BLaER1 (cell line): Measurements from ENCODE around the gene SYT9.
"Not testable (repeated sequence)": the region's sequence is repeated elsewhere in the genome, so short reads cannot be mapped to it uniquely, and the experiment has no call there.

ENCODE experiments used
- H3K27ac ChIP-seq: shearing (Covaris generic); formaldehyde crosslinking; 2 replicates; pipeline ENCODE4 v1.8.1; 2022
- H3K27me3 ChIP-seq: shearing (Covaris generic); formaldehyde crosslinking; 2 replicates; pipeline ENCODE4 v1.8.1; 2022
- H3K36me3 ChIP-seq: shearing (Covaris generic); formaldehyde crosslinking; 2 replicates; pipeline ENCODE4 v1.8.1; 2022
- H3K4me1 ChIP-seq: shearing (Covaris generic); formaldehyde crosslinking; 2 replicates; pipeline ENCODE4 v1.8.1; 2022
- H3K4me2 ChIP-seq: shearing (Covaris generic); formaldehyde crosslinking; 2 replicates; pipeline ENCODE4 v1.8.1; 2022
- H3K4me3 ChIP-seq: shearing (Covaris generic); formaldehyde crosslinking; 2 replicates; pipeline ENCODE4 v1.8.1; 2022
- H3K9ac ChIP-seq: shearing (Covaris generic); formaldehyde crosslinking; 2 replicates; pipeline ENCODE4 v1.8.1; 2022
- H3K9me3 ChIP-seq: shearing (Covaris generic); formaldehyde crosslinking; 2 replicates; pipeline ENCODE4 v1.8.1; 2022
- H4K20me1 ChIP-seq: shearing (Covaris generic); formaldehyde crosslinking; 2 replicates; pipeline ENCODE4 v1.8.1; 2022
- Cebpa-rat ChIP-seq: shearing (Covaris generic); IDR thresholded peaks from 2 replicates; pipeline ENCODE4 v1.8.1; 2022

SYT9 gene

DNA sequence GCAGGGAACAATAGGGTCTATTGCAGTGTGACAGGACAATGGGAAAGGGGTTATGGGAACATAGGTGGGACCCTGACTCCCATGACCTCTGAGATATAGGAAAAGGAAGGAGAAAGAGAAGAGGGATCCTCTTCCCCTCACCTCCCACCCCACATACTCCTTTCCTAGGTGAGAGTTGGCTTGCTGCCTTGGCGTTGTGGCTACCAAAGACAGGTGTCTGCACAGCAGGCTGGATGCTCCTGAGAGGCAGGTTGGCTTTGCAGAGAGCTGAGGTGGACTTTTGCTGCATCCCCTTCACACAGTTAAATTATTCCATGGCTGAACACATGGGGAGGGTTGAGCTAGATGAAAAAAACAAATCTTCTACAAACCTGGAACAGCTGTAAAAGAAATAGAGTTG lies 80.7 kb downstream of the SYT9 start:
- Histone ChIP-seq H3K27ac (no peak overlapping the region), H3K4me2 (no peak overlapping the region), H4K20me1 (no peaks in the 10 kb centered on the region), H3K27me3 (no peaks in the 10 kb centered on the region), H3K9ac (no peak overlapping the region), H3K4me1 (no peaks in the 10 kb centered on the region), H3K9me3 (peaks cover 8% of the 10 kb centered on the region; the same call in 1 of the 2 replicates), H3K4me3 (no peak overlapping the region), H3K36me3 (no peaks in the 10 kb centered on the region)
- no peak for TF ChIP-seq Cebpa-rat

DNA sequence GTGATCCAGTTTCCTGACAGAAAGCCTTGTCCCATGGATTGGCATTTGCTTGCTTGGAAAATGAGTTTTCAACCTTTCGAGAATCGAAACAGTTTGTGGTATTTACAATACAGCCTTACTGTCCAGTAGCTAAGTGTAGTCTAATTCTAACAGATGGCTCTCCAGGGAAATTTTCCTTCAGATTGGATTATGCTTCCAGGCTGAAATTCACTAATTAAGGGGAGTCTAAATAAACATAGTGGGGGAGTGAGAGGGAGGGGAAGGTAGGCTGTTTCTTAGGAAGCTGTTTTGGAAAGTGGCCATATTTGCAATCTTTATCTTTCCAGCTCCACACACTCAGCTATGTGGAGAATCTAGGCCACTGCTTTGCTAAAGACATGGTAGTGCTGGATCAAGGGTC lies 81.3 kb downstream of the SYT9 start:
- no peak overlapping the region for H3K9ac ChIP-seq
- H3K27ac ChIP-seq, result no peak overlapping the region
- H3K4me3 ChIP-seq, result no peak overlapping the region
- peaks cover 8% of the 10 kb centered on the region; the same call in 1 of the 2 replicates for H3K9me3 ChIP-seq
- no peaks in the 10 kb centered on the region for H3K27me3 ChIP-seq
- H3K4me1 ChIP-seq, result no peaks in the 10 kb centered on the region
- H4K20me1 ChIP-seq, result no peaks in the 10 kb centered on the region
- no peak for TF ChIP-seq Cebpa-rat
- no peak overlapping the region for H3K4me2 ChIP-seq
- H3K36me3 ChIP-seq, result no peaks in the 10 kb centered on the region

DNA sequence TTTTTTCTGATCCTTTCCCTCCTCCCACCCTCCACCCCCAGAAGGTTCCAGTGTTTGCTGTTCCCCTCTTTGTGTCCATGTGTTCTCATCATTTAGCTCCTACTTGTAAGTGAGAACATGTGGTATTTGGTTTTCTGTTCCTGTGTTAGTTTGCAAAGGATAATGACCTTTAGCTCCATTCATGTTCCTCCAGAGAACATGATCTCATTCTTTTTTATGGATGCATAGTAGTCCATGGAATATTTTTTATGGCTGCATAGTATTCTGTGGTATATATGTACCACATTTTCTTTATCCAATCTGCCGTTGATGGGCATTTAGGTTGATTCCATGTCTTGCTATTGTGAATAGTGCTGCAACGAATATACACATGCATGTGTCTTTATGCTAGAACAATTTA lies 83.7 kb downstream of the SYT9 start:
- not testable (repeated sequence) for H3K27ac ChIP-seq, H3K4me1 ChIP-seq, H3K27me3 ChIP-seq, H4K20me1 ChIP-seq, H3K9me3 ChIP-seq, H3K4me3 ChIP-seq, H3K36me3 ChIP-seq, H3K9ac ChIP-seq, H3K4me2 ChIP-seq

DNA sequence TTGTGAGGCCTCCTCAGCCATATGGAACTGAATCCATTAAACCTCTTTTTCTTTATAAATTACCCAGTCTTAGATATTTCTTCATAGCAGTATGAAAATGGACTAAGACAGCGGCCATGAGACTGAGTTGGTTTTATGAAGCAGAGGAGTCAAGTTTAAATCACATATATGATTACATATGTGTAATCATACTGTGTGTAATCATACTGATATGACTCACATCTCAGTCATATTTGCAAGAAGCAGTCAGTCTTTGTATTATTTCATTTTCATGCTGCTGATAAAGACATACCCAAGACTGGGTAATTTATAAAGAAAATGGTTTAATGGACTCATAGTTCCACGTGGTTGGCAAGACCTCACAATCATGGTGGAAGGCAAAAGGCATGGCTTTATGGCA lies 89.8 kb downstream of the SYT9 start:
- H3K27ac ChIP-seq, result no peak overlapping the region
- no peak overlapping the region for H3K4me2 ChIP-seq
- no peaks in the 10 kb centered on the region for H3K27me3 ChIP-seq
- no peak overlapping the region for H3K9ac ChIP-seq
- no peaks in the 10 kb centered on the region for H3K36me3 ChIP-seq
- TF ChIP-seq Cebpa-rat, result no peak
- H4K20me1 ChIP-seq, result no peaks in the 10 kb centered on the region
- H3K9me3 ChIP-seq, result no peaks in the 10 kb centered on the region
- H3K4me3 ChIP-seq, result no peak overlapping the region
- no peaks in the 10 kb centered on the region for H3K4me1 ChIP-seq

DNA sequence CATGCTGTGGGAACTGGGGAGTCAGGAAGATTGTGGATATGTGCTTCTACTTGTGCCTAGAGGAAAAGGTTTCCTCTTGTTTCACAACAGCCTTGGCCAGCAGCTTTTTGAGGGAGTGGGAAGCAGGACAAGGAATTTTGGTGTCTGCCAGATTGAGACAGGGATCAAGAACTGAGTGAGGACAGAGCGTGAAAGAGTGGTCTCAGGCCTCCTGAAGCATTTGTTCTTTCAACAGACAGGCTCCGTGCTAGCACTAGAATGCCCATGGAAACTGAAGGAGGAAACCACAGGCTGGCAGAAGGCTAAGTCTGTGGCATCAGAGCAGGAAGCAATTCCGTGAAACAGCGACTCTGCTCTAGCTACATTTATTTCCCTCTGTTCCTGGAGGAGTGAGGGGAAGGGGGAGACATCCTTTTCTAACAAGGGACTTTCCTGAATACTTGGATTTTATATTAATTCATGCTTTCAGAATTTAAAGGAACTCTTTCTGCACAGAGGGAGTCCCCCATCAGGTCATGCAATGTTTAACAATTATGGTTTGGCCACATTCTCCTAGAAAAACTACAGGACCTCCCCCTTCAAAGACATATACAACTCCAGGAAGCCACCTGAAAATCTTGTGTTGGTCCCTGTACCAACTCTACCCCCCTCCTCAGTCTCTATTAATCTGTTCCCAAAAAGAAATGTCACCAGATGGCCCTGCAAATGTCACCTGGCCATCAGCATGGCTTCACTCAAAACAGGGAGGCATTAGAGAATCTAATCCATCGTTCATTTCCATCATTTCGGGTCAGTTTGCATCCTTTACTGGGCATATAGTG lies 96.1 kb downstream of the SYT9 start:
- Histone ChIP-seq H3K4me1 (peaks cover 11% of the 10 kb centered on the region), H3K4me3 (no peak overlapping the region), H3K36me3 (no peaks in the 10 kb centered on the region), H4K20me1 (no peaks in the 10 kb centered on the region), H3K9me3 (no peaks in the 10 kb centered on the region), H3K9ac (no peak overlapping the region), H3K27ac (no peak overlapping the region), H3K4me2 (peak overlapping the region; percentile 3), H3K27me3 (no peaks in the 10 kb centered on the region)
- no peak for TF ChIP-seq Cebpa-rat

DNA sequence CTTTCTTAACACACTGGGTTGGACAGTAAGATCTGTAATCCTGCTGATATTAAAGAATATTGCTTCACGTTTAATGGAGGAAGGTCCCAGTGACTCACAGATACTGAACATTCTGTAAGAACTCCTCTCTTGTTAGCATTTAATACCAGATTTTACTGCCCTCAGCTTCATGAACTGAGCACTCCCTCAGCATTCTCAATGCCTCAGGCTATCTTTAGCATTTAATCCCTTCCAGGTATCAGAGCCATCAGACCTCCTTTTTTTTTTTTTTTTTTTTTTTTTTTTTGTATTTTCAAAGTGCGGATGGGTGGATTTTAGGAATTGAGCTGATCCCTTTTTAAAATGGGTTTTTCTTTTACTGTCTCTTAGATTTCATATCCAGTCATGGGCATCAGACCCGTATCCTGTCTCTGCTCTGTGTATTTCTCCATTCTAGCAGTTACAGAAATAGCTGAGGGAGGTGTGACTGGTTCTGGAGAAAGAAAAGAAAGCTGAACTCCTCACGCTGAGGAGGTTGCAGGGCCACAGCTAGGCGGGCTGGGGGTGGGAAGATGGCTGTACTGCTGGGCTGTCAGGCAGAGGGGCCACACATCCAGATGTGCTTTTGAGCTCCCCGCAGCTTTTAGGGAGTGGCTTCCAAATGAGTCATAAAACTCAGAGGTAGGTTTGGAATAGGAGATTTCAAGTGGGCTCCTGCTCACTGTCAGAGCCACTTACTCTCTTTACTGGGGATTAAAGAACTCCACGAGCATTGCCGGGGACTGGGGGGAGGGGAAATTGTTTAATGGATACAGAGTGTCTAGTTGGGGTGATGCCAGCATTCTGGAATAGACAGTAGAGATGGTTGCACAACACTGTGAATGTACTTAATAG lies 97.0 kb downstream of the SYT9 start:
- TF ChIP-seq Cebpa-rat, result no peak
- H3K27ac ChIP-seq, result no peak overlapping the region
- H3K9me3 ChIP-seq, result no peaks in the 10 kb centered on the region
- H3K4me2 ChIP-seq, result no peak overlapping the region
- H3K4me3 ChIP-seq, result no peak overlapping the region
- H4K20me1 ChIP-seq, result no peaks in the 10 kb centered on the region
- H3K9ac ChIP-seq, result no peak overlapping the region
- no peaks in the 10 kb centered on the region for H3K36me3 ChIP-seq
- peaks cover 16% of the 10 kb centered on the region for H3K4me1 ChIP-seq
- no peaks in the 10 kb centered on the region for H3K27me3 ChIP-seq

DNA sequence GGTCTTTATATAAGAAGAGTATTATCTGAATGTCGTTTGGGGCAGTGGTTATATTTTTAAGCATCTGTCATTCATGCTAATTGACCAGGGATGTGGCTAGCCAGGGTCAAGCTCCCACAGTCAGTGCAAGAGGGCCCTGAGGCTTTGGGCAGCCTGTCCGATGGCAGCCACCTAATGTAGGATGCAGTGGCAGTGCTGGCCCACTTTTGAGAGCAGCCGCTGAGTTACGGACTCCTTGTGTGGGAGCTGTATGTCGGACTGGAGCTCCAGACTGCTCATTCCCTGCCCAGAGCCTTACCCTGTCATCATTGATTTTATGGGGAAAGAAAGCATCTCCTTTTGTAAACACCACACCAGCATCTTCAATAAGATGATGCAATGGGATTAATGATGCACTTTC lies 99.5 kb downstream of the SYT9 start:
- Histone ChIP-seq H3K27ac (no peak overlapping the region), H3K4me2 (no peak overlapping the region), H3K9me3 (no peaks in the 10 kb centered on the region), H4K20me1 (no peaks in the 10 kb centered on the region), H3K9ac (no peak overlapping the region), H3K4me3 (no peak overlapping the region), H3K36me3 (no peaks in the 10 kb centered on the region), H3K27me3 (no peaks in the 10 kb centered on the region), H3K4me1 (peaks cover 16% of the 10 kb centered on the region)
- TF ChIP-seq Cebpa-rat, result no peak

DNA sequence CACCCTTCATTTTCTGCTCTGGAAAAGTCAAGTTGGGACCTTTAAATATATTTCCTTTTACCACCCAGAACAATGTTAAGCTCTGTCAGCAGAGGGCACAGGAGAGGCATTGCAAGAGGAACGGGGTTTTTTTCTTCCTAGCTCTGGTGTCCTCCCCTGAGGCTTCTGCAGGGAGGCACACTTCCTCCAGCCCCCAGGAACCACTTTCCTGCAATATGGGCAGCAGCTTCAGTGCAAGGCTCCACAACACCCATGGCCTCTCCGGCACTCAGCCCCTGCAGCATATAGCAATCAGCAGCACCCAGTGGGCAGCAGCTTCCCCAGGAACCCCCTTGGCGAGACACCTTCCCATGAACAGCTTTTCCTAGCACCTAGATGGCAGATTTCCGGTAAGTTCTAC lies 101.4 kb downstream of the SYT9 start:
- H3K9me3 ChIP-seq, result no peaks in the 10 kb centered on the region
- H3K9ac ChIP-seq, result no peak overlapping the region
- H3K27ac ChIP-seq, result no peak overlapping the region
- peaks cover 6% of the 10 kb centered on the region for H3K4me1 ChIP-seq
- no peaks in the 10 kb centered on the region for H3K27me3 ChIP-seq
- no peaks in the 10 kb centered on the region for H4K20me1 ChIP-seq
- TF ChIP-seq Cebpa-rat, result no peak
- peak overlapping the region; percentile 8; the same call in 1 of the 2 replicates for H3K4me2 ChIP-seq
- no peak overlapping the region for H3K4me3 ChIP-seq
- H3K36me3 ChIP-seq, result no peaks in the 10 kb centered on the region

DNA sequence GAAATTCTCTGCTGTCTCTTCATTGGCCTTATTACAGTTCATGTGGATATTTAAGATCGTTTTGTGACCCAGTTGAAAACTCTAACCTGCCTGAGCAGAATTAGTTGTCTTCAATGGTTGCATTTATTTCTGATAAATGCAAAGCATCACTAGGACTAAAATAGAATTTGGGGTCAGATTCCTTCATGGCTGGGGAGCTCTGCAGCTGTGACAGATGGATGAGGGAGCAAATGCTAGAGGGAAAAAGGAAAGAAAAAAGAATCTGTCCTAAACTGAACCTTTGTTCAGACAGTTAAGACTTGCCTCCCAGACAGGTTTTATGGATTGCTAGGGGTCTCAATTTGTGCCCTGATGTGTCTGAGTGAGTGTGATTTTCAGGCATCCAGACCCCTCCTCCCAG lies 113.0 kb downstream of the SYT9 start:
- no peaks in the 10 kb centered on the region for H4K20me1 ChIP-seq
- H3K27me3 ChIP-seq, result no peaks in the 10 kb centered on the region
- peaks cover 18% of the 10 kb centered on the region for H3K4me1 ChIP-seq
- H3K4me3 ChIP-seq, result no peak overlapping the region
- H3K9me3 ChIP-seq, result no peaks in the 10 kb centered on the region
- H3K9ac ChIP-seq, result no peak overlapping the region
- TF ChIP-seq Cebpa-rat, result no peak
- no peaks in the 10 kb centered on the region for H3K36me3 ChIP-seq
- peak overlapping the region; percentile 72 for H3K4me2 ChIP-seq
- H3K27ac ChIP-seq, result no peak overlapping the region

DNA sequence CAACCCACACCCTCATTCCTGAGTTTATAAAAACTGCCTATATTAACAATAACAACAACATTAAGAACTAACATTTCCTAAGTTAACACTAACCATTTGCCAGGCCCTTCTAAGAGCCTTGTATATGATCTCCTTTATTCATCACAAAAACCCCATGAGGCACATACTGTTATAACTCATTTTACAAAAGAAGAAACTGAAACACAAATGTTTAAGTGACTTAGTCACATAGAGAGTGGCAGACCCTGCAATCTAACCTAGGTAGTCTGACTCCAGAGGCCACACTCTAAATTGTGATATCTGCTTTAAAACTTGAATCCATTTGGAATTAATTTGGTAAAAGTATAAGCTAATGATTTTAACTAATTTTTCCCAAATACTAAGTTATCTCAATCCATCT lies 116.1 kb downstream of the SYT9 start:
- Histone ChIP-seq H3K9ac (no peak overlapping the region), H3K4me1 (peaks cover 18% of the 10 kb centered on the region)
- no peak for TF ChIP-seq Cebpa-rat

More for the DNA sequence above, 116.1 kb downstream of the SYT9 start:
- Histone ChIP-seq H3K36me3 (no peaks in the 10 kb centered on the region), H3K9me3 (peaks cover 6% of the 10 kb centered on the region; the same call in 1 of the 2 replicates), H3K27ac (no peak overlapping the region), H3K4me3 (no peak overlapping the region), H3K27me3 (no peaks in the 10 kb centered on the region), H4K20me1 (no peaks in the 10 kb centered on the region), H3K4me2 (no peak overlapping the region)
